ENCODE results near the gene XRCC1.

Gene XRCC1

DNA sequence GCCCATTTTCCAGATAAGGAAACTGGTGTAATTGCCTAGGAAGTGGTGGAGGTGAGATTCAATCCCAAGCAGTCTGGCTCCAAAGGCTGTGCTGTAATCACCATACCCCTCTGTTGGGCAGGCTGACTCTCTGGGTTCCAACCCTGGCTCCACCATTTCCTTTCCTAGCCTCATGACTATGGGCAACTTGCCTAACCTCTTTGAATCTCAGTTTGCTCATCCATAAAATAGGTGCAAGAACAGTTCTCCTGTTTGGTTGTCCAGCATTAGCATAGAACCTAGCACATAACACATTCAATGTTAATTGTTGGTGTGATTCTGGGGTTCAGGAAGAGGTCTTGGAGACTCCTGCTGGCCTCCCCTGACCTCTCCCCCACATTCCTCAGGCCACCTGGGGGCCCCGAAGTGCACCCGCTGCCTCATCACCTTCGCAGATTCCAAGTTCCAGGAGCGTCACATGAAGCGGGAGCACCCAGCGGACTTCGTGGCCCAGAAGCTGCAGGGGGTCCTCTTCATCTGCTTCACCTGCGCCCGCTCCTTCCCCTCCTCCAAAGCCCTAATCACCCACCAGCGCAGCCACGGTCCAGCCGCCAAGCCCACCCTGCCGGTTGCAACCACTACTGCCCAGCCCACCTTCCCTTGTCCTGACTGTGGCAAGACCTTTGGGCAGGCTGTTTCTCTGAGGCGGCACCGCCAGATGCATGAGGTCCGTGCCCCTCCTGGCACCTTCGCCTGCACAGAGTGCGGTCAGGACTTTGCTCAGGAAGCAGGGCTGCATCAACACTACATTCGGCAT is 23.3 kb upstream of the XRCC1 start:
- no peak overlapping the region for H3K4me2 ChIP-seq (ENCODE audit: insufficient read depth, low read length, poor library complexity, severe bottlenecking)
- no peak overlapping the region for H2AK5ac ChIP-seq (ENCODE audit: low read depth, low read length)
- no peak overlapping the region for H3K18ac ChIP-seq (ENCODE audit: low read length)
- H3K4ac ChIP-seq (ENCODE audit: low read length): no peak overlapping the region
- peaks cover 5% of the 10 kb centered on the region for H3K79me1 ChIP-seq (ENCODE audit: low read depth, low read length)
- no peak overlapping the region for H3K27ac ChIP-seq (replicated peaks; ENCODE audit: low read length)
- peak overlapping the region; percentile 73 for H3K9ac ChIP-seq (ENCODE audit: low read depth, low read length, poor library complexity)
- no peak overlapping the region for H3K23ac ChIP-seq (ENCODE audit: low read depth, low read length, poor library complexity)
- no peak overlapping the region for H3K4me3 ChIP-seq (ENCODE audit: low read length in 2 of 2)
- H3K27me3 ChIP-seq (ENCODE audit: control insufficient read depth in 3 of 3, insufficient read depth in 3 of 3, low read depth in 1 of 3, low read length in 3 of 3): no peaks in the 10 kb centered on the region
- H3K9me3 ChIP-seq (replicated peaks in 1 of 2; ENCODE audit: control insufficient read depth in 2 of 2, insufficient read depth in 1 of 2, low read depth in 1 of 2, low read length in 2 of 2): no peaks in the 10 kb centered on the region
- H2BK15ac ChIP-seq (ENCODE audit: low read length): no peak overlapping the region
- DNase-seq (ENCODE audit: low spot score): no peak
- H2BK12ac ChIP-seq (ENCODE audit: low read length): no peak overlapping the region
- no CpG with 5 or more reads among the region's 19 CpGs for WGBS, 2 donors (ENCODE audit: extremely low coverage in 2 of 2, insufficient read length in 2 of 2, insufficient replicate concordance in 1 of 2)
- H3K14ac ChIP-seq (ENCODE audit: low read length): no peak overlapping the region
- no peak overlapping the region for H2BK120ac ChIP-seq (ENCODE audit: low read depth, low read length)
- peaks cover 7 to 8% of the 10 kb centered on the region in 2 donors for H3K4me1 ChIP-seq (ENCODE audit: control insufficient read depth in 2 of 2, insufficient read depth in 1 of 2, low read depth in 1 of 2, low read length in 2 of 2)
- no peak overlapping the region for H4K91ac ChIP-seq (ENCODE audit: low read depth, low read length, poor library complexity)
- no peak overlapping the region for H4K8ac ChIP-seq (ENCODE audit: low read depth, low read length)
- H2BK5ac ChIP-seq (ENCODE audit: low read length): no peak overlapping the region
- H2AFZ ChIP-seq (ENCODE audit: low read length): no peak overlapping the region
- peaks cover 17 to 64% of the 10 kb centered on the region in 2 donors for H3K36me3 ChIP-seq (replicated peaks in 1 of 2; ENCODE audit: control insufficient read depth in 2 of 2, insufficient read depth in 2 of 2, low read length in 2 of 2)

DNA sequence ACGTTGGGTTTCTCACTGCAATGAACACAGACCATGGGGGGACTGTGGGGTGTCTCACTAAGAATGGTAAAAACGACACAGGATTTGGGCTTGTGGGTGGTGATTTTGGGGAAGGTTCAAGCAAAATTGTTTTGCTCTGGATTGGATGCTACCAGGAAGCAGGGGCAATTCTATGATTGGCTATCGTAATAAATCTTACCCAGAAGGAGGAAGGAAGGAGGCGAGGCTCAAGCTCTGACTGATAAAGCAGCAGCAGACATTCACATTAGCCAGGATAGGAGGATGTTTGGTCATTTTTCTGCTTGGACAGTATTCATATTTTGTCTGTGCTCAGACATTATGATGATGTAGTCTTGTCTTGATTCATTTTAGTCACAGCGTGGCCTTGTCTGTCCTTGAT is 22.5 kb upstream of the XRCC1 start:
- no CpG with 5 or more reads among the region's 5 CpGs for WGBS, 2 donors (ENCODE audit: extremely low coverage in 2 of 2, insufficient read length in 2 of 2, insufficient replicate concordance in 1 of 2)
- H3K27ac ChIP-seq (replicated peaks; ENCODE audit: low read length): no peak overlapping the region
- no peaks in the 10 kb centered on the region for H3K27me3 ChIP-seq (ENCODE audit: control insufficient read depth in 3 of 3, insufficient read depth in 3 of 3, low read depth in 1 of 3, low read length in 3 of 3)

DNA sequence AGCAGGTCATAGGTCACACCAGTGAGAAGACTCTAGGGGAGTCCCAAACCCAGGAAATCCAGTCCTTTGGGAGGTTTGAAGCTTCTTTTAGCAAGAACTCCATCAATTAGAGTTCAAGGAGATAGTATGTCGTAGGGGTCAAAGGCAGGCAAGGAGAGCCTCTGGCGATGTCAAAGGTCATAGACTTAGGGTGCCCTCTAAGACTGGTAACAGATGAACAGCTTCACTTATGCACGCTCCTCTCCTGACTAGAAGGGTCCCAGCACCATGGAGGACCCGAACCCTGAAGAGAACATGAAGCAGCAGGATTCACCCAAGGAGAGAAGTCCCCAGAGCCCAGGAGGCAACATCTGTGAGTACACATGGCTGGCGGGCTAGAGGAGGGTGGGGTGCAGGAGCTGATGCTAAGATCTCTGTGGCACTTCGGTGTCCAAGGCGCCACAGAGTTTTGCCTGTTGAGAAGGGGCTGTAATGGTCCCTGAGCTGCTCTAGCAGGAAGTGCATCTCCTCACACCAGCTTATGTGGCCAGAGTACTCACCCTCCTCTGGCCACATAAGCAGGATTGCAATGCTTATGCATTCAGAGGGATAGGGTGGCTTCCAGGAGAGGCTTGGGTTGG is 21.6 kb upstream of the XRCC1 start:
- Histone ChIP-seq H3K27ac (replicated peaks; ENCODE audit: low read length) (peak overlapping the region; percentile 95), H4K8ac (ENCODE audit: low read depth, low read length) (peak overlapping the region; percentile 19), H2BK120ac (ENCODE audit: low read depth, low read length) (no peak overlapping the region), H3K36me3 (replicated peaks in 1 of 2; ENCODE audit: control insufficient read depth in 2 of 2, insufficient read depth in 2 of 2, low read length in 2 of 2) (peaks cover 29 to 69% of the 10 kb centered on the region in 2 donors), H2BK15ac (ENCODE audit: low read length) (no peak overlapping the region), H2BK12ac (ENCODE audit: low read length) (no peak overlapping the region), H3K9ac (ENCODE audit: low read depth, low read length, poor library complexity) (peak overlapping the region; percentile 68), H3K4ac (ENCODE audit: low read length) (no peak overlapping the region), H3K4me3 (ENCODE audit: low read length in 2 of 2) (peak overlapping the region; percentile 69 to 82), H3K9me3 (replicated peaks in 1 of 2; ENCODE audit: control insufficient read depth in 2 of 2, insufficient read depth in 1 of 2, low read depth in 1 of 2, low read length in 2 of 2) (no peaks in the 10 kb centered on the region), H3K4me2 (ENCODE audit: insufficient read depth, low read length, poor library complexity, severe bottlenecking) (peak overlapping the region; percentile 90), H4K91ac (ENCODE audit: low read depth, low read length, poor library complexity) (no peak overlapping the region), H3K18ac (ENCODE audit: low read length) (no peak overlapping the region), H2BK5ac (ENCODE audit: low read length) (peak overlapping the region; percentile 59), H3K14ac (ENCODE audit: low read length) (no peak overlapping the region), H2AFZ (ENCODE audit: low read length) (peak overlapping the region; percentile 84), H3K27me3 (ENCODE audit: control insufficient read depth in 3 of 3, insufficient read depth in 3 of 3, low read depth in 1 of 3, low read length in 3 of 3) (no peaks in the 10 kb centered on the region), H3K79me1 (ENCODE audit: low read depth, low read length) (peaks cover 17% of the 10 kb centered on the region), H3K4me1 (ENCODE audit: control insufficient read depth in 2 of 2, insufficient read depth in 1 of 2, low read depth in 1 of 2, low read length in 2 of 2) (peaks cover 7 to 8% of the 10 kb centered on the region in 2 donors), H3K23ac (ENCODE audit: low read depth, low read length, poor library complexity) (no peak overlapping the region), H2AK5ac (ENCODE audit: low read depth, low read length) (peak overlapping the region; percentile 38)
- WGBS, 2 donors (ENCODE audit: extremely low coverage in 2 of 2, insufficient read length in 2 of 2, insufficient replicate concordance in 1 of 2): no CpG with 5 or more reads among the region's 7 CpGs
- no peak for DNase-seq (ENCODE audit: low spot score)

More for the DNA sequence above, 22.5 kb upstream of the XRCC1 start:
- Histone ChIP-seq H2AK5ac (ENCODE audit: low read depth, low read length) (no peak overlapping the region), H3K18ac (ENCODE audit: low read length) (no peak overlapping the region), H3K4me1 (ENCODE audit: control insufficient read depth in 2 of 2, insufficient read depth in 1 of 2, low read depth in 1 of 2, low read length in 2 of 2) (peaks cover 7 to 8% of the 10 kb centered on the region in 2 donors), H4K8ac (ENCODE audit: low read depth, low read length) (no peak overlapping the region), H3K79me1 (ENCODE audit: low read depth, low read length) (peaks cover 10% of the 10 kb centered on the region), H3K9ac (ENCODE audit: low read depth, low read length, poor library complexity) (no peak overlapping the region), H2AFZ (ENCODE audit: low read length) (no peak overlapping the region), H3K36me3 (replicated peaks in 1 of 2; ENCODE audit: control insufficient read depth in 2 of 2, insufficient read depth in 2 of 2, low read length in 2 of 2) (peaks cover 24 to 68% of the 10 kb centered on the region in 2 donors), H3K4ac (ENCODE audit: low read length) (no peak overlapping the region), H3K23ac (ENCODE audit: low read depth, low read length, poor library complexity) (no peak overlapping the region), H2BK120ac (ENCODE audit: low read depth, low read length) (no peak overlapping the region), H2BK15ac (ENCODE audit: low read length) (no peak overlapping the region), H3K4me3 (ENCODE audit: low read length in 2 of 2) (peak overlapping the region in 1 of 2 donors; percentile 69), H3K4me2 (ENCODE audit: insufficient read depth, low read length, poor library complexity, severe bottlenecking) (no peak overlapping the region), H3K9me3 (replicated peaks in 1 of 2; ENCODE audit: control insufficient read depth in 2 of 2, insufficient read depth in 1 of 2, low read depth in 1 of 2, low read length in 2 of 2) (no peaks in the 10 kb centered on the region), H2BK5ac (ENCODE audit: low read length) (no peak overlapping the region), H2BK12ac (ENCODE audit: low read length) (no peak overlapping the region), H3K14ac (ENCODE audit: low read length) (no peak overlapping the region), H4K91ac (ENCODE audit: low read depth, low read length, poor library complexity) (no peak overlapping the region)
- DNase-seq (ENCODE audit: low spot score): no peak
